ENCODE results near the gene ARMS2.

GRCh38 chr10:122476333-122476695 is 21.9 kb downstream of the ARMS2 start:
- TF ChIP-seq CTCF (IDR thresholded peaks at IDR 0.05; ENCODE audit: low read depth, low read length) = no peak
- TF ChIP-seq EZH2phosphoT487 (IDR thresholded peaks at IDR 0.05; ENCODE audit: low read depth) = no peak

Measured in OCI-LY3 (cell line).